Frontal cortex (tissue), 4 donors: ENCODE data around the gene SHANK3. TPM values are rescaled to one million over a fixed set of nuclear protein-coding genes. Genes with fewer than 3 reads are reported as not detected.

Experiments used
- DNase-seq, 2 donors: peaks; one replicate each; pipeline ENCODE4 v3.0.0; 2012; ENCODE audit warnings: low spot score in 2 of 2
- FAIRE-seq: peaks from 2 replicates; lab custom pipeline; 2012; peaks lifted over from hg19 to GRCh38; lab: Jason Lieb, UNC
- total RNA-seq: library from RNA; depleted of rRNA; stranded (reverse); fragments of >200 nt; gene quantifications from one replicate; pipeline ENCODE4 v1.2.3, GENCODE V29; 2014
- donor health status: control.
- donor health status: control.
- donor health status: control.

SHANK3 gene
- total RNA-seq, 1 donor from 2014 or later, result 4.1 TPM

DNA sequence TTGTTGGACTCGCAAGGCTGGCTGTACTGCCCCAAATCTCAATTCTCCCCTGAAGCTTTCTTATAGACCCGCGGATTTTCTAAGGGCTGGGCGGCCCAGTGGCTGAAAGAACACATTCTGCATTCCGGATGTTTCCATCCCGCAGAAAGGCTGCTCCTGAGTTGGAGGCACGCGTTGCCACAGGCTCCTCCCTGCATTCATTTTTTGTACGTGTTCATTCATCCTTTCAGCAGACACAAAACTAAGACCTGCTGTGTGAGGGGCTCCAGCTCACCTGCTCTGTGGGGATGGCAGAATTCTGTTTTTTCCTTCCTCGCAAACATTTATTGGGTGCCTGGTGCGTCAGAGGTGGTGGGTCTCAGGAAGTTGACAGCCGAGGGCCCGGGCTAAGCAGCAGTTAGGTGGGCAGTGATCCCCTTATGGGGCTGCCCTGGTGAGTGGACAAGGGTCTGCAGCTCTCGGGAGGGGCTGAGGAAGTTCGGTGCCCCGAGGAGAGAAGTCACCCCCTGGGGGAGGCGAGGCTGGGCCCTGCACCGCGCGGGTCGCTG lies 23.7 kb downstream of the SHANK3 start:
- FAIRE-seq, result no peak
- no peak for DNase-seq

DNA sequence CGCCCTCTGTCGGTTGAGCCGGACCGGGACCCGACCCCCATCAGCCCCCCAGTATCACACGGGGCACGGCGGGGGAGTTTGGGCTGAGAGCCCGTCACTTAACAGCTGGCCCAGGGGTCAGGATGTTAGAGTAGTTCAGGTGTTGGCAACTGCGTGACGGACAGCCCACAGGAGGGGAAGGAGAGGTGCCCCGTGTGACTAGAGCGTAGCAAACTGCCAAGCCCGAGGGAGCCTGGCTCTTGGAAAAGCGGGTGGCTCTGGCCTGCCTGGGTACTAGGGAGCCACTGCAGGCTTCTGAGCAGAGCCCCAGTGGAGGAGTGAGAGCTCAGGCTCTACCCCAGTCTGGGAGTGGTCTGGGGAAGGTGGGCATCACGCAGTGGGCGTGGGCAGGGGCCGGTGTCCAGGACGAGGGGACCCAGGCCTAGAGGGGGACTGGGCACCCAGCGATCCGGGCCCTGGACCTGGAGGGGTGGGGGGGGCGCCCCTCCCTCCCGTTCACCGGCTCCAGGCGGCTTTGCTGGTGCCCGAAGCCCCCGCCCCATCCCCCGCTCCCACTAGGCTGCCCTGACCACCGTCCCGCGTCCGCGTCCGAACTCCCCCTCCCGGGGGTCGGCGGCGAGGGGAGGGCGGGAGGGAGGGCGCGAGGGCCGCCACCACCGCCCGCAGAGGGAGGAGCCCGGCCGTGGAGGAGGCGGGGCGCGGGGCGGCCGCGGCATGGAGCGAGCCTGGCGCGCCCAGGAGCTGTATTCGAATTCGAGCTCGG lies 24.4 kb downstream of the SHANK3 start:
- peak; percentile 71 to 81 for DNase-seq

DNA sequence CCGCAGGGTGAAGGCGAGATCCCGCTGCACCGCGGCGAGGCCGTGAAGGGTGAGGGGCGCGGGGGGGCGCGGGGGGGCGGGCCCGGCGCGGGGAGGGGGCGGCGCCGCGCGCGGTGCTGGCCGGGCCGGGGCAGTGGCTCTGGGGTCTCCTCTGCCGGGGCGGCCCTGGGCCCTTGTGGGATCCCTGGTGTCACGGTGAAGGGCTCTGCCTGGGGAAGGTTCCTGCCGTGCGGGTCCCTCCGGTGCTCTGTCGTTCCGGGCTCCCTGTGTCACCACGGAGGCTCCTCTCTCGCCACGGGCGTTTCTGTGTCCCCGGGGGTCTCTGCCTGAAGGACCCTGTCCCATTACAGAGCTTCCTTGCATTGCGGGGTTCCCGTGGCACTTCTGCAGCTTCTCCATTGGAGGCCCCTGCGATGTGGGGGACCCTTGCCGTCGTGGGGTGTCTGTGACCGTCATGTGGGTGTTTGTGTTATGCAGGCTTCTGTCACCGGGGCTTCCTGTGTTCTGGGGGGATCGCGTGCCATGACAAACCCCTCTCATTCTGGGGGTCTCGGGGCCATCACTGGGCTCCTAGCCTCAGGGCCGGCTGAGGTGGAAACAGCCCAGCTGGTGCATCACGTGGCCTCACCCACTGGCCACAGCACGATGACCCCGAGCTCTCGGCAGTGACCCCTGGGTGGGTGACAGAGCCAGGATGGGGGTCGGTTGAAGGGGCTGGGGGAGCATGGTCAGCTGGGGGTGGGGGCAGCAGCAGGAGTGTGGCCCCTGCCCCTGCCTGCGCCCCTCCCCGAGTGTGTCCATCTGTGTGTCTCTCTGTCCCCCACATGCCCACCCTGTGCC lies 25.3 kb downstream of the SHANK3 start:
- FAIRE-seq (no peak), DNase-seq (no peak)

More for the DNA sequence above, 24.4 kb downstream of the SHANK3 start:
- no peak for FAIRE-seq

GRCh38 chr22:50698546-50698945 lies 25.9 kb downstream of the SHANK3 start:
- no peak for FAIRE-seq
- no peak for DNase-seq

- no peak for FAIRE-seq
- DNase-seq, result no peak
Observed at GRCh38 chr22:50699001-50699755, 26.6 kb downstream of the SHANK3 start.

- FAIRE-seq (no peak), DNase-seq (no peak)
Observed at GRCh38 chr22:50699756-50700386, 27.2 kb downstream of the SHANK3 start.

GRCh38 chr22:50700387-50701075 lies 27.9 kb downstream of the SHANK3 start:
- DNase-seq (no peak), FAIRE-seq (no peak)

DNA sequence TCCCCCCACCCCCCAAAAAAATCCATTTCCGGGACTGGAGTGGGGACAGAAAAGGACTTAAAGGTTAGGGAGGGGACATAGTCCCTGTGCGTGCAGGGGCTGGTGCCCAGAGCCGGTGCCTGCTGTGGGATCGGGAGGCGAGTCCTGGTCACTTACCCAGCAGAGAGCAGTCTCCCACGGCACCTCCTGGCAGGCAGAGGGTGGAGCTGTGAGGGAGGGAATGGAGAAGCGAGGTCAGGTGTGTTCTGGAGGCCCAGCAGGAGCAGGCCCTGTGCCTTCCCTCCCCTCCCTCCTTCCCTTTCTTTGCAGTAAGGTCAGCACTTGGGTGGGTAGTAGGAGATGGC lies 28.4 kb downstream of the SHANK3 start:
- DNase-seq, result no peak

GRCh38 chr22:50701428-50702154 lies 29.0 kb downstream of the SHANK3 start:
- FAIRE-seq (no peak), DNase-seq (no peak)

More for the DNA sequence above, 28.4 kb downstream of the SHANK3 start:
- no peak for FAIRE-seq

- no peak for DNase-seq
- FAIRE-seq, result no peak
Observed at GRCh38 chr22:50702261-50702671, 29.6 kb downstream of the SHANK3 start.

- FAIRE-seq, result no peak
Observed at GRCh38 chr22:50702821-50703725, 30.4 kb downstream of the SHANK3 start.

GRCh38 chr22:50703726-50704509 lies 31.3 kb downstream of the SHANK3 start:
- DNase-seq, result no peak
- no peak for FAIRE-seq

More at GRCh38 chr22:50702821-50703725, 30.4 kb downstream of the SHANK3 start:
- no peak for DNase-seq

GRCh38 chr22:50704510-50705218 lies 32.0 kb downstream of the SHANK3 start:
- FAIRE-seq (no peak), DNase-seq (no peak)

DNA sequence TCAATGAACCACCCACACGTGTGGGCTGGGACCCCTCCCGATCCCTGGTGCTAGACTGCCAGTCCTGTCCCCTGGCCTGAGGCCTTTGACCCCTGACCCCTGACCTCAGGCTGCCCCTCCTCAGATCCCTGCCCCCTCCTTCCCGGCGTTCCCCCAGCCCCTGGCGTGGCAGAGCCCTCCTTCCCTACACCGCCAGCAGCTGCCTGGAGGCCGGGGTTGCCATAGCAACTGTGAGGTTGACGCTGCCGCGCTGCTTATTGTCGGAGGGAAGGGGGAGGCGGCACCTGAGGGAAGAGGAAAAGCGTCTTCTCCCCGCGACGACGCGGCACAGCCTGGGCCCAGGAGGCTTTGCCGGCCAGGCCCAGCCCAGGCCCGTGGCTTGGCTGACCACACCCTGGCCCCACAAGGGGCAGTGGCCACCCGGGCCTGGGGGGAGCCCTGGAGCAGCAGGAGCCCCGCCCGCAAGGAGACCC lies 32.6 kb downstream of the SHANK3 start:
- DNase-seq (peak; percentile 62 to 84), FAIRE-seq (no peak)

- DNase-seq (no peak), FAIRE-seq (no peak)
Observed at GRCh38 chr22:50705851-50706351, 33.3 kb downstream of the SHANK3 start.
